Right atrium auricular region (tissue), 2 donors: ENCODE measurements around the gene RPTOR. TPM values are rescaled to one million over a fixed set of nuclear protein-coding genes. Genes with fewer than 3 reads are reported as not detected.

Source experiments
- DNase-seq: peaks from one replicate; pipeline ENCODE4 v3.0.0-alpha.2; 2019; ENCODE audit warnings: low spot score
- H3K27ac ChIP-seq, 2 donors: fragments of 200-600 bp; sonication (generic); 1 replicate in 1 of 2; 2 replicates in 1 of 2; pipeline ENCODE4 v1.5.1; 2016 to 2019
- H3K27me3 ChIP-seq, 2 donors: fragments of 200-600 bp; sonication (generic); one replicate each; pipeline versions ENCODE4 v1.5.1 to v1.6.0; 2017 to 2019
- H3K36me3 ChIP-seq: fragments of 200-600 bp; sonication (generic); one replicate; pipeline ENCODE4 v1.5.1; 2016
- H3K4me1 ChIP-seq, 2 donors: fragments of 200-600 bp; sonication (generic); one replicate each; pipeline versions ENCODE4 v1.5.1 to v1.6.0; 2017 to 2019
- H3K4me3 ChIP-seq, 2 donors: fragments of 200-600 bp; sonication (generic); 1 replicate in 1 of 2; 2 replicates in 1 of 2; pipeline ENCODE4 v1.5.1; 2017 to 2019; ENCODE audit warnings: mild to moderate bottlenecking in 1 of 2, moderate library complexity in 1 of 2
- H3K9me3 ChIP-seq, 2 donors: fragments of 200-600 bp; sonication (generic); one replicate each; pipeline ENCODE4 v1.5.1; 2019
- CTCF ChIP-seq, 2 donors: fragments of 200-600 bp; sonication (generic); IDR thresholded peaks; one replicate each; pipeline ENCODE4 v1.5.1; 2019; ENCODE audit warnings: antibody characterized with exemption in 2 of 2
- total RNA-seq, 2 donors: library from RNA; depleted of rRNA; stranded (reverse); fragments of >200 nt; gene quantifications; one replicate each; pipeline ENCODE4 v1.1.0, GENCODE V29; 2016

Gene RPTOR
- total RNA-seq, 2 donors from 2014 or later, result 19.9 to 22.6 TPM

- Histone ChIP-seq H3K4me3 (no peak overlapping the region), H3K36me3 (no peaks in the 10 kb centered on the region), H3K27me3 (no peaks in the 10 kb centered on the region), H3K27ac (no peak overlapping the region), H3K4me1 (no peaks in the 10 kb centered on the region), H3K9me3 (no peaks in the 10 kb centered on the region)
- no peak for DNase-seq
- no peak for TF ChIP-seq CTCF (IDR thresholded peaks at IDR 0.05)
Measured at GRCh38 chr17:80605326-80606066, 60.9 kb downstream of the RPTOR start.

GRCh38 chr17:80608326-80608725 is 63.7 kb downstream of the RPTOR start:
- Histone ChIP-seq H3K36me3 (no peaks in the 10 kb centered on the region), H3K27ac (no peak overlapping the region), H3K27me3 (no peaks in the 10 kb centered on the region), H3K4me3 (no peak overlapping the region), H3K9me3 (no peaks in the 10 kb centered on the region), H3K4me1 (no peaks in the 10 kb centered on the region)
- DNase-seq, result no peak
- no peak for TF ChIP-seq CTCF (IDR thresholded peaks at IDR 0.05)

- no peak overlapping the region for H3K27ac ChIP-seq
- no peak for TF ChIP-seq CTCF (IDR thresholded peaks at IDR 0.05)
- no peaks in the 10 kb centered on the region for H3K27me3 ChIP-seq
- no peaks in the 10 kb centered on the region for H3K4me1 ChIP-seq
- DNase-seq, result no peak
- H3K36me3 ChIP-seq, result no peaks in the 10 kb centered on the region
- H3K4me3 ChIP-seq, result no peak overlapping the region
- H3K9me3 ChIP-seq, result no peaks in the 10 kb centered on the region
Measured at GRCh38 chr17:80609757-80610156, 65.1 kb downstream of the RPTOR start.

- Histone ChIP-seq H3K27ac (no peak overlapping the region), H3K36me3 (no peaks in the 10 kb centered on the region), H3K9me3 (no peaks in the 10 kb centered on the region), H3K4me3 (no peak overlapping the region), H3K4me1 (no peaks in the 10 kb centered on the region), H3K27me3 (no peaks in the 10 kb centered on the region)
- no peak for DNase-seq
- no peak for TF ChIP-seq CTCF (IDR thresholded peaks at IDR 0.05)
Measured at GRCh38 chr17:80611816-80612215, 67.2 kb downstream of the RPTOR start.

GRCh38 chr17:80612997-80613731 is 68.5 kb downstream of the RPTOR start:
- H3K4me3 ChIP-seq, result no peak overlapping the region
- H3K27ac ChIP-seq, result no peak overlapping the region
- H3K27me3 ChIP-seq, result no peaks in the 10 kb centered on the region
- H3K36me3 ChIP-seq, result no peaks in the 10 kb centered on the region
- no peak for TF ChIP-seq CTCF (IDR thresholded peaks at IDR 0.05)
- H3K9me3 ChIP-seq, result no peaks in the 10 kb centered on the region
- DNase-seq, result no peak
- no peaks in the 10 kb centered on the region for H3K4me1 ChIP-seq
